GM19240 (cell line): ENCODE measurements around the gene SLC25A24.
A peak's percentile ranks its signal among the peaks of the same experiment; 100 is the strongest.
"Not testable (repeated sequence)": the region's sequence is repeated elsewhere in the genome, so short reads cannot be mapped to it uniquely, and the experiment has no call there.

Experiments
- DNase-seq: peaks from one replicate; pipeline ENCODE4 v3.0.0; 2011; ENCODE audit warnings: low spot score; ENCODE audit not compliant: insufficient read length

SLC25A24 gene

DNA sequence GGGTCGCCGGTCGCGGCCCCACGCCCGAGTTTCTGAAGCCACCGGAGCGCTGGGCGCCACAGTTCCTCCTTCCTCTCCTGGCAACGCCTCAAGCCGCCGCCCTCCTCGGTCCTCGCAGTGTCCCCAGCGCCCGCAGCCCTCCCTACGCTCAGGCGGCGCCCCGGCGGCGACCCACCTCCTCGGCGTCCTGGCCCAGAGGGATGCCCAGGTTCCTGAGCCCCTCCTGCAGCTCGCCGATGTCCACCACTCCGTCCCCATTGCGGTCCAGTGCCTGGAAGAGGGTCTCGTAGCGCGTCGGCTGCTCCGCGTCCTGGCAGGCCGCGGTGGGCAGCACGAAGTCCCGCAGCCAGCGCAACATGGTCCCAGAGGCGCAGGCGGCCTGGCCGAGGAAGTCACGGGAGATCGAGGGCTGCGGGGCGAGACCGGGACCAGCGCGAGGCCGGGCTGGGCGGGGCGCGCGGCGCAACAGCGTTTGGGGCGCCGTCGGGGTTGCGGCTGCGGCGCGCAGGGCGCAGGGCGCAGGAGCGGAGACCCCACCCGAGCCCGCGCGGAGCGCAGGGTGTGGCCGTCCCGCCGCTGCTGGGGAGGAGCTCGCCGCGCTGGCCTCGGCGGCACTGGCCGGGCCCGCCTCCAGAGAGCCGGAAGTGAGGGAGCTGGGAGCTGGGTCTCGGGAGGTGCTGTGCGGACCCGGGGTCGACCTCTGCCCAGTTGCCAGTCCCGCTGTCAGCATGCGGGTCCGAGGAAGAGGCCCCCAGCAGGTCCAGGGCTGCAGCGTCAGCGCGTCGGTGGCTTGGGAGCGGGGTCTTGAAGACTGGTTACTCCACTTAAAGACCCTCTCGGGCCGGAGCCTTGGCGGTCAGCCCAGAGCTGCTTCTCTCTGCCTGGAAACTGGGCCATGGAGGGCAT lies at the start of gene SLC25A24:
Gene SLC25A24, minus strand, starts transcription at position 563 of the 906 bp plus-strand sequence. Its CDS starts 205 bp downstream, at position 358.
- DNase-seq, result peak; percentile 23

- DNase-seq, result not testable (repeated sequence)
These were observed 43.8 kb upstream of the SLC25A24 start, which contains the start of gene NBPF4 for GRCh38 chr1:108243976-108244375. NBPF4 (minus strand) TSS chr1:108244076; CDS start chr1:108243761, 315 bp downstream.

GRCh38 chr1:108239426-108239825 lies 39.3 kb upstream of the SLC25A24 start:
- not testable (repeated sequence) for DNase-seq

DNA sequence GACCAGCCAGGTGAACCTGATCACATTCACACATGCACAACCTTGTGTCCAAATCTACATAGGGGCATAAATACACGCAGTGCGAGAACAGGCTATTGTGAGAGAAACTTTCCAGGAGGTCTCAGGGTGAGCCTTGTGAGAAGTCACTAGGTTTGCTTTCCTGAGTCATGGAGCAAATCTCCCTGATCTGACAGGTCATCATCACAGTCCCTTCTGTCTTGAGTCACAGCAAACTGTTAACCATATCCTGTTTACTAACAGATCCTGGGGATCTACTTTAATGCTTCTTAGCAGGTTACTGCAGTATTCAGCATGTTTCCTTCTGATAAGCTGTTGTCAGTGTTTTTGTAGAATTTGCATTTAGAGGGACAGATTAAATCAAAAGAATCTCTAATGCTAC lies 35.2 kb upstream of the SLC25A24 start:
- not testable (repeated sequence) for DNase-seq

DNA sequence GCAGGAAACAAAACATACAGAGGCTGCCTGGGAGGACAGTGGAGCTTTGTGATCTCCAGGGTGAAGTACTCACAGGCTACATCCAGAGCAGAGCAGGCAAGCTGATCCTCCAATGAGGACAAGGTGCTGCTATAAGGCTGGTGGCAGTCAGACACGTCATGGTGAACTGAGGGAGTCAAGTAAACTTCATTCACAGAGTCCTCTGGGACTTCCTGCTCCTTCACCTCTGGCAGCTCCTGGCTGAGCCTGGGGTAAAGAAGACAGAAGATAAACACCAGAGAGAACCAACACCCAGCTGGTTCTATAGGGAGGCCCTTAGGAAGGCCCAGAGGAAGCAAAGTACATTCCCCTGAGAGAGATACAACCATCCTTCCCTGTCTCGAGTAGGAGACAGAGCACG lies 32.0 kb upstream of the SLC25A24 start:
- not testable (repeated sequence) for DNase-seq

DNA sequence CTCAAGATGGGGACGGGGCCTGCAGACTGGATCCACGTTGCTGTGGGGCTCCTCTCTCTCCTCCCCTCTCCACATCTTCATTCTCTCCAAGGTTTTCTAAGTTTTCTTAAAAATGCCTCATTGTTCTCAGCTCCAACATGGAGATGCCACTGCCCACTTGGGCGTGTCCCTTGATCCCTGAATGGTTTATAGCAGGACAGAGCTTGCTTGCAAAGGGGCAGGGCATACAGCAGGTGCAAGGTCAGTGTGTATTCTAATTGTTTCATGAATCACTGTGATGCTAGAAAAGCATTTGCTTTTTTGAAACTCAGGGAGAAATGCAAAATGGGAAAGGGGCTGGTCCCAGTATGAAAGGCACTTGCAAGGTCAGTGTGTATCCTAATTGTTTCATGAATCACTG lies 29.8 kb upstream of the SLC25A24 start:
- not testable (repeated sequence) for DNase-seq

GRCh38 chr1:108227772-108228171 lies 27.6 kb upstream of the SLC25A24 start:
- DNase-seq, result not testable (repeated sequence)

- not testable (repeated sequence) for DNase-seq
These were observed 26.7 kb upstream of the SLC25A24 start for GRCh38 chr1:108226855-108227254.

DNA sequence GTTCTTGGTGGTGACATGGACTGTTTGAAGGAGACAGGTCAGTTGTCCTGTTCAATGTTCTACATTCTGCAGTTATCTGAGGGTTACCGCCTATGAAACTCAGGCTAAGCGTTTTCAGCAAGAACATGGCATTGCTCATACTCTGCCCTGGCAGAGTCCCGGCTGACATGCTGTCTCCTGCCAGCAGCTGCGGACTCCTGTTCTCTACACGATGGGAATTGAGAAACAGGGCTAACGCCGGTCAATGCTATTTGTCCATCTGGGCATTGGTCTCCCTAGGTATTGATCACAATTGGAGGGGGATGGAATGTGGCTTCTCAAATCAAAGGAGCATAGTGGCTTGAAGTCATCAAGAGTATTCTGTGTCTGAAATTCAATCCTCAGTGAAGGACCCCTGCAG lies 23.1 kb upstream of the SLC25A24 start:
- DNase-seq, result not testable (repeated sequence)

GRCh38 chr1:108217515-108218174 lies 17.5 kb upstream of the SLC25A24 start:
- DNase-seq, result not testable (repeated sequence)

DNA sequence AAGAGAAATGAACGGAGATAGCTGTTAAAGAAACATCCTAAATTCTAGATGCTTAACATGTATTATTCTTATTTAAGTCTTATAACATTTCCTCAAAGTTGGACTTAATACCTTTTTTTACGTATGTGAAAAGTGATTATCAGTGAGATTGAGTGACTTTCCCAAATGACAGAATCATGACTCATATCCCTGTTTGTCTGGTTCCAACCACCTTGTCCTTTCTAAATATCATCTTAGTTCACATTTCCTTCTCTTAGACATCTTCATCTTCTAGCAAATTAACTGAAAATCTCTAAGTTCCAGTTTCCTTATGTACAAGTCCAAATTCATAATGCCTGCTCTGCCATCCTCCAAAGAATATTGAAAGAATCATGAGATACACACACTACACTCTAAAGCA lies 16.9 kb upstream of the SLC25A24 start:
- DNase-seq, result not testable (repeated sequence)

DNA sequence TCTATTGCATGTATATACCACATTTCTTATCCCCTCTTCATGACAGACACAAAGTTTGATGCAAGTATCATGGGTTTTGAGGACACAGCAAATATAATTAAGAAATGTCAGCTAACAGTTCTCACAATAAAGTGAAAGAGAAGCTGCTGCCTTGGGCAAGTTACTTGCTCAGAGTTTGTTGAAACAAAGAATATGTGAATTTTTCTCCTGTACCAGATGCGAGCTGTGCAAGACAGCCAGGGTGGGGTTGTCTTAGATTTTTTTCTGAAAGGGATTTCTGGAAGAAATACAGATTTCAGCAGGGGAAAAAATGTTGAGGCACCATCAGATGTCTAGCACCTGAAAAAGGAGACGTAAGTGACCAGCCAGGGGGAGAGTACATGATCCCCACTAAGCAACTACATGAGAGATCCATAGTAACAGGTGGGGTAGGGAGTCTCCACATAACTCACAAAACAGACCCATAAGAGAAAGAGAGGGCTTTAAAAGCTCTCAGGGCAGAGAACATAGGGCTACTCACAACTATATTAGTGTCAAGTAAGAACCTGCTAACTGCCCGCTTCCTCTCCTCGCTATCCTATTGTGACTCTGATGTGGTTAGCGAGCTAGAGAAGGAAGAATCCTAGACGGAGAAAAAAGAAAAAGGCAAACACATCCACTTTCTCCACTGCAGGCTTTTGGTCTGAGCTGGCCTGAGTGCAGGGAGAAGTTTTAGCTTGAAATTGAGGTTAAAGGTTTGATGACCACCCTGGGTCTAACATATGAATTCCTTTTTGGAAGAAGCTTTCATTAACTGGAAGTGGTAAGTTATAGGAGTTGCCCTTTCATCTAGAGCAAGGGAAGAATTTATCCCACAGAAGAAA lies 16.1 kb upstream of the SLC25A24 start:
- DNase-seq, result not testable (repeated sequence)

DNA sequence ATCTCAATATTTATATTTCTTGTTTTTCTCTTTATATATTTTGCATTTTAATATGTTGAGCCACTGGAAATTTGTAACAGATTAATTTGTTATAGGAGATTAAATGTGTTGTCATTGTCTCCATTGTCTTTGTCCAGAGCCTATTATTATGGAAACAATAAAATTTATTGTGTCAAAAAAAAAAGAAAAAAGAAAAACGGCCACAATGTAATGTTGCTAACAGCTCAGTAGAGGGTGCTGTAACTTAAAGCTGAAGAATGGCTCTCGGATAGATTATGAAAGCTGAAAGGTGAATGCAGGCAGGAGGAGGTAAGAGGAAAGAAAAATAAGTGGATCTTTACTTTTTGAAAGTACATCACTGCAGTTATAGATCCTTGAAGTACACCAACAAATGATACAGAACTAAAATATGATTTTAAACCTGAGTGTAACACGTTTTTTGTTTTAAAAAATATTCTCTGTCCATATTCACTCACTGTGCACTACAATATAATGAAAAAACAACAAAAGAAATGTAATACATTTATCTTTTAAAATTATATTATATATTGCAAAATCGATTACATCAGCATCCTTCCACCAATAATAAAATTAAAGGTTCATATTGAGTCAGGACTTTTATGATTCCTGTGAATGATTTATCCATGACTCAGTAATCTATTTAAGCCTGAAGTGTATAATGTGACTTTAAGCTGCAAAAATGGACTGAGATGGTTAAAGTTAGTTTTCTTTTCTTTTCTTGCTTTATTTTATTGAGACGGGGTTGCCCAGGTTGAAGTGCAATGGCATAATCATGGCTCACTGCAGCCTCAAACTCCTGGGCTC lies 14.7 kb upstream of the SLC25A24 start:
- not testable (repeated sequence) for DNase-seq

GRCh38 chr1:108211014-108211413 lies 10.9 kb upstream of the SLC25A24 start:
- DNase-seq, result no peak

GRCh38 chr1:108209456-108210108 lies 9.4 kb upstream of the SLC25A24 start:
- no peak for DNase-seq

DNA sequence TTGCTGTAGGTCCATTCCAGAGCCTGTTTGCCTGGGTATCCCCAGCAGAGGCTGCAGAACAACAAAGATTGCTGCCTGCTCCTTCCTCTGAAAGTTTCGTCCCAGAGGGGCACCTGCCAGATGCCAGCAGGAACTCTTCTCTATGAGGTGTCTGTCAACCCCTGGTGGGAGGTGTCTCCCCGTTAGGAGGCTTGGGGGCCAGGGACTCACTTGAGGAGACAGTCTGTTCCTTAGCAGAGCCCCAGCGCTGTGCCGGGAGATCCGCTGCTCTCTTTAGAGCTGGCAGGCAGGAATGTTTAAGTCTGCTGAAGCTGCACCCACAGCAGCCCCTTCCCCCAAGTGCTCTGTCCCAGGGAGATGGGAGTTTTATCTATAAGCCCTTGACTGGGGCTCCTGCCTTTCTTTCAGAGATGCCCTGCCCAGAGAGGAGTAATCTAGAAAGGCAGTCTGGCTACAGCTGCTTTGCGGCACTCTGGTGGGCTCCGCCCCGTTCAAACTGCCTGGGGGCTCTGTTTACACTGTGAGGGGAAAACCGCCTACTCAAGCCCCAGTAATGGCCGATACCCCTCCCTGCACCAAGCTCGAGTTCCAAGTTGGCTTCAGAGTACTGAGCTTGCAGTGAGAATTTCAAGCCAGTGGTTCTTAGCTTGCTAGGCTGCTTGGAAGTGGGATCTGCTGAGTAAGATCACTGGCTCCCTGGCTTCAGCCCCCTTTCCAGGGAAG lies 8.7 kb upstream of the SLC25A24 start:
- DNase-seq, result no peak

DNA sequence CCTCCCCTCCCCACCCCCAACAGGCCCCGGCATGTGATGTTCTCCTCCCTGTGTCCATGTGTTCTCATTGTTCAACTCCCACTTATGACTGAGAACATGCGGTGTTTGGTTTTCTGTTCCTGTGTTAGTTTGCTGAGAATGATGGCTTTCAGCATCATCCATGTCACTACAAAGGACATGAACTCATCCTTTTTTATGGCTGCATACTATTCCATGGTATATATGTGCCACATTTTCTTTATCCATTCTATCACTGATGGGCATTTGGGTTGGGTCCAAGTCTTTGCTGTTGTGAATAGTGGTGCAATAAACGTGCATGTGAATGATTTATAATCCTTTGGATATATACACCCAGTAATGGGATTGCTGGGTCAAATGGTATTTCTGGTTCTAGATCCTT lies 3.4 kb upstream of the SLC25A24 start:
- not testable (repeated sequence) for DNase-seq

DNA sequence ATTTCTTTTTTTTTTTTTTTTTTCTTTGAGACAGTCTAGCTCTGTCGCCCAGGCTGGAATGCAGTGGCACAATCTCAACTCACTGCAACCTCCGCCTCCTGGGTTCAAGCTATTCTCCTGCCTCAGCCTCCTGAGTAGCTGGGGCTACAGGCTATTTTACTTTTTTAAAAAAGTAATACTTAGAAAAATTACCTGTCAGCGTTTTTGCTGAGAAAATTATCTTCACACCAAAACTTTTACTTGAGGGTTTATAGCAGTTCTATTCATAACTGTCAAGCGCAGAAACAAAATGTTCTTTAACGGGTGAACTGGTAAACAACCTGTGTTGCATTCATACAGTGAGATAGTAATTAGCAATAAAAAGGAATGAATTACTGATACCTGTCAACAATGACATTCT lies 1.5 kb upstream of the SLC25A24 start:
- DNase-seq, result no peak

- no peak for DNase-seq
These were observed 526 bp upstream of the SLC25A24 start for GRCh38 chr1:108200687-108201051.
